Fibroblast of skin of abdomen (primary cell): ENCODE data around the gene PTGES.
"Not testable (repeated sequence)": the region's sequence is repeated elsewhere in the genome, so short reads cannot be mapped to it uniquely, and the experiment has no call there.

Source experiments
- DNase-seq: peaks from one replicate; pipeline ENCODE4 v3.0.0-alpha.2; 2013

Gene PTGES

GRCh38 chr9:129769669-129770068, 16.8 kb upstream of the PTGES start:
- DNase-seq: no peak

GRCh38 chr9:129768486-129768885, 15.6 kb upstream of the PTGES start:
- no peak for DNase-seq

- DNase-seq: no peak
These were observed 13.0 kb upstream of the PTGES start for GRCh38 chr9:129765764-129766317.

GRCh38 chr9:129762985-129763926, 10.4 kb upstream of the PTGES start:
- peak; percentile 71 for DNase-seq

- DNase-seq: peak; percentile 94
These were observed 9.6 kb upstream of the PTGES start for GRCh38 chr9:129762370-129762984.

- peak; percentile 84 for DNase-seq
These were observed 9.1 kb upstream of the PTGES start for GRCh38 chr9:129761901-129762369.

- DNase-seq: peak; percentile 72
These were observed 8.6 kb upstream of the PTGES start for GRCh38 chr9:129761293-129761900.

GRCh38 chr9:129760784-129761183, 7.9 kb upstream of the PTGES start:
- DNase-seq: not testable (repeated sequence)

GRCh38 chr9:129759804-129760502, 7.1 kb upstream of the PTGES start:
- DNase-seq: no peak

GRCh38 chr9:129759319-129759718, 6.5 kb upstream of the PTGES start:
- DNase-seq: no peak

GRCh38 chr9:129757045-129757444, 4.2 kb upstream of the PTGES start:
- no peak for DNase-seq

- no peak for DNase-seq
These were observed 3.3 kb upstream of the PTGES start for GRCh38 chr9:129756191-129756590.

- no peak for DNase-seq
These were observed 2.3 kb upstream of the PTGES start for GRCh38 chr9:129755151-129755550.

- DNase-seq: no peak
These were observed 721 bp downstream of the PTGES start for GRCh38 chr9:129751841-129752801.

GRCh38 chr9:129750013-129750638, 2.7 kb downstream of the PTGES start:
- DNase-seq: peak; percentile 71

- no peak for DNase-seq
These were observed 3.3 kb downstream of the PTGES start for GRCh38 chr9:129749575-129749974.

GRCh38 chr9:129749052-129749451, 3.8 kb downstream of the PTGES start:
- DNase-seq: not testable (repeated sequence)

GRCh38 chr9:129748249-129748648, 4.6 kb downstream of the PTGES start:
- DNase-seq: no peak

- DNase-seq: peak; percentile 45
These were observed 6.6 kb downstream of the PTGES start for GRCh38 chr9:129746092-129746777.

GRCh38 chr9:129745200-129745599, 7.6 kb downstream of the PTGES start:
- DNase-seq: no peak
